WI38 (cell line): Measurements from ENCODE around the gene FAM83G.

Experiments
- H3K4me3 ChIP-seq: 2 replicates; pipeline ENCODE4 v1.5.1; 2011; ENCODE audit warnings: low read depth, mild to moderate bottlenecking, control low read depth, low read length
- CTCF ChIP-seq: IDR thresholded peaks from 2 replicates; pipeline ENCODE4 v1.5.1; 2012; ENCODE audit warnings: low read depth, mild to moderate bottlenecking, control low read depth, low read length

Gene FAM83G

GRCh38 chr17:18968345-18968744, 36.2 kb downstream of the FAM83G start:
- TF ChIP-seq CTCF: no peak
- no peak overlapping the region for H3K4me3 ChIP-seq

GRCh38 chr17:18967916-18968315, 36.6 kb downstream of the FAM83G start:
- no peak overlapping the region for H3K4me3 ChIP-seq
- TF ChIP-seq CTCF: no peak

- no peak overlapping the region for H3K4me3 ChIP-seq
- TF ChIP-seq CTCF: no peak
Observed at GRCh38 chr17:18966831-18967624, 37.5 kb downstream of the FAM83G start.

GRCh38 chr17:18965530-18966236, 38.9 kb downstream of the FAM83G start:
- no peak overlapping the region for H3K4me3 ChIP-seq
- TF ChIP-seq CTCF: no peak

GRCh38 chr17:18964550-18964949, 40.0 kb downstream of the FAM83G start:
- H3K4me3 ChIP-seq: no peak overlapping the region
- TF ChIP-seq CTCF: no peak

GRCh38 chr17:18964018-18964351, 40.6 kb downstream of the FAM83G start:
- no peak for TF ChIP-seq CTCF

More at GRCh38 chr17:18964018-18964351, 40.6 kb downstream of the FAM83G start:
- no peak overlapping the region for H3K4me3 ChIP-seq
